IMR-90 (cell line): Measurements from ENCODE around the gene SYNPR. TPM values are rescaled to one million over a fixed set of nuclear protein-coding genes. Genes with fewer than 3 reads are reported as not detected.

Experiments used
- ATAC-seq: fragments of 200-7000 bp; cut with Tn5 transposase; 2 replicates; pipeline ENCODE4 v1.9.1; 2020; ENCODE audit warnings: low read depth, mild to moderate bottlenecking, moderate library complexity
- BruUV-seq: library from RNA; stranded (reverse); fragments of 400-500 nt; replicated peaks from 2 replicates; lab custom pipeline; 2021; lab: Mats Ljungman, UMichigan
- CTCF ChIA-PET: fragments of 300-600 bp; formaldehyde crosslinking; extraction: SDS; loops from one replicate; lab custom pipeline; 2021; ENCODE audit warnings: antibody characterized with exemption; lab: Yijun Ruan, JAX
- POLR2A ChIA-PET: fragments of 300-600 bp; sonication (Branson Sonifier 250); formaldehyde crosslinking; loops from one replicate; lab custom pipeline; 2022; ENCODE audit warnings: antibody characterized with exemption; ENCODE audit not compliant: unreplicated experiment; lab: Charles Lee
- DNase-seq: peaks from one replicate; pipeline ENCODE4 v3.0.0; 2013
- H2AFZ ChIP-seq: replicated peaks from 2 replicates; pipeline ENCODE3; 2013; ENCODE audit warnings: low read length, mild to moderate bottlenecking; ENCODE audit not compliant: poor library complexity
- H2AK5ac ChIP-seq: 2 replicates; pipeline ENCODE4 v1.6.1; 2013; ENCODE audit warnings: low read depth, low read length, inconsistent platforms
- H2AK9ac ChIP-seq: replicated peaks from 2 replicates; pipeline ENCODE3; 2013; ENCODE audit warnings: mild to moderate bottlenecking, low read depth, low read length, moderate library complexity; ENCODE audit not compliant: poor library complexity
- H2BK120ac ChIP-seq: 2 replicates; pipeline ENCODE4 v1.6.1; 2013; ENCODE audit warnings: low read depth, low read length, inconsistent platforms
- H2BK15ac ChIP-seq: 3 replicates; pipeline ENCODE4 v1.6.1; 2013; ENCODE audit warnings: low read depth, low read length, inconsistent platforms
- H2BK20ac ChIP-seq: 2 replicates; pipeline ENCODE4 v1.6.1; 2013; ENCODE audit warnings: low read depth, mild to moderate bottlenecking, inconsistent platforms, low read length, moderate library complexity
- H2BK5ac ChIP-seq: 2 replicates; pipeline ENCODE4 v1.6.1; 2013; ENCODE audit warnings: mild to moderate bottlenecking, low read depth, low read length, inconsistent platforms; ENCODE audit not compliant: poor library complexity, severe bottlenecking
- H3K14ac ChIP-seq: replicated peaks from 2 replicates; pipeline ENCODE4 v1.6.1; 2013; ENCODE audit warnings: low read depth, low read length, inconsistent platforms
- H3K18ac ChIP-seq: 2 replicates; pipeline ENCODE4 v1.6.1; 2013; ENCODE audit warnings: low read depth, low read length, control low read depth
- H3K23ac ChIP-seq: 2 replicates; pipeline ENCODE4 v1.6.1; 2013; ENCODE audit warnings: low read depth, low read length, inconsistent platforms
- H3K27ac ChIP-seq: 2 replicates; pipeline ENCODE4 v1.5.1; 2013; ENCODE audit warnings: mild to moderate bottlenecking, control low read depth, low read length; ENCODE audit not compliant: insufficient read depth
- H3K27me3 ChIP-seq: 2 replicates; pipeline ENCODE4 v1.6.1; 2013; ENCODE audit warnings: low read length; ENCODE audit not compliant: control insufficient read depth, insufficient read depth
- H3K36me3 ChIP-seq: 2 replicates; pipeline ENCODE4 v1.6.1; 2013; ENCODE audit warnings: low read length, mixed read lengths; ENCODE audit not compliant: control insufficient read depth, insufficient read depth
- H3K4ac ChIP-seq: 2 replicates; pipeline ENCODE4 v1.6.1; 2013; ENCODE audit warnings: low read depth, low read length, inconsistent platforms
- H3K4me1 ChIP-seq: 2 replicates; pipeline ENCODE4 v1.6.1; 2013; ENCODE audit warnings: low read length, mixed read lengths; ENCODE audit not compliant: control insufficient read depth, insufficient read depth
- H3K4me2 ChIP-seq: 2 replicates; pipeline ENCODE4 v1.6.1; 2013; ENCODE audit warnings: low read depth, mild to moderate bottlenecking, control low read depth, low read length, moderate library complexity
- H3K4me3 ChIP-seq: 2 replicates; pipeline ENCODE4 v1.5.1; 2013; ENCODE audit warnings: low read depth, mild to moderate bottlenecking, control low read depth, low read length, moderate library complexity; ENCODE audit not compliant: insufficient read depth
- H3K56ac ChIP-seq: 2 replicates; pipeline ENCODE4 v1.6.1; 2013; ENCODE audit warnings: low read length, inconsistent platforms; ENCODE audit not compliant: insufficient read depth; ENCODE audit errors: extremely low read depth
- H3K79me1 ChIP-seq, 2 experiments: 2 replicates each; pipeline ENCODE4 v1.6.1; 2013; ENCODE audit warnings: low read length in 2 of 2, inconsistent platforms in 1 of 2, low read depth in 1 of 2
- H3K9ac ChIP-seq: 2 replicates; pipeline ENCODE4 v1.6.1; 2013; ENCODE audit warnings: low read depth, low read length, control low read depth
- H3K9me1 ChIP-seq: 2 replicates; pipeline ENCODE4 v1.6.1; 2013; ENCODE audit warnings: low read length, inconsistent platforms; ENCODE audit not compliant: insufficient read depth
- H3K9me3 ChIP-seq: 2 replicates; pipeline ENCODE4 v1.6.1; 2013; ENCODE audit warnings: low read length; ENCODE audit not compliant: control insufficient read depth, insufficient read depth
- H4K20me1 ChIP-seq: 2 replicates; pipeline ENCODE4 v1.6.1; 2013; ENCODE audit warnings: low read length, inconsistent platforms; ENCODE audit not compliant: insufficient read depth
- H4K5ac ChIP-seq: 2 replicates; pipeline ENCODE4 v1.6.1; 2013; ENCODE audit warnings: mild to moderate bottlenecking, low read depth, low read length, control low read depth
- H4K8ac ChIP-seq, 2 experiments: 2 replicates each; pipeline ENCODE4 v1.6.1; 2013; ENCODE audit warnings: low read depth in 2 of 2, low read length in 2 of 2, control low read depth in 1 of 2, inconsistent platforms in 1 of 2
- H4K91ac ChIP-seq: 2 replicates; pipeline ENCODE4 v1.6.1; 2013; ENCODE audit warnings: low read depth, low read length, inconsistent platforms; ENCODE audit not compliant: insufficient read depth
- CEBPB ChIP-seq: IDR thresholded peaks from 2 replicates; pipeline ENCODE4 v1.6.1; 2012; ENCODE audit warnings: low read depth, low read length, improper control_type of control experiment
- CTCF ChIP-seq: conservative IDR thresholded peaks from 2 replicates; pipeline ENCODE4 v1.5.1; 2012; ENCODE audit warnings: mild to moderate bottlenecking, low read depth, low read length, improper control_type of control experiment
- MAFK ChIP-seq: IDR thresholded peaks from 2 replicates; pipeline ENCODE4 v1.6.1; 2012; ENCODE audit warnings: low read depth, low read length, improper control_type of control experiment
- MXI1 ChIP-seq: IDR thresholded peaks from 2 replicates; pipeline ENCODE4 v1.6.1; 2012; ENCODE audit warnings: low read depth, mild to moderate bottlenecking, low read length, moderate library complexity, borderline replicate concordance
- NFE2L2 ChIP-seq: fragments of 150-350 bp; IDR thresholded peaks from 2 replicates; pipeline ENCODE4 v1.6.1; 2016; ENCODE audit warnings: low read depth, mild to moderate bottlenecking, low read length
- POLR2A ChIP-seq: IDR thresholded peaks from 2 replicates; pipeline ENCODE4 v1.6.1; 2012; ENCODE audit warnings: mild to moderate bottlenecking, low read depth, low read length
- RCOR1 ChIP-seq: IDR thresholded peaks from 2 replicates; pipeline ENCODE4 v1.6.1; 2012; ENCODE audit warnings: mild to moderate bottlenecking, low read length, improper control_type of control experiment; ENCODE audit not compliant: insufficient replicate concordance
- SMC3 ChIP-seq: fragments of 150-350 bp; IDR thresholded peaks from 2 replicates; pipeline ENCODE4 v1.6.1; 2016; ENCODE audit warnings: low read depth, mild to moderate bottlenecking, antibody characterized with exemption, low read length, moderate library complexity
- USF2 ChIP-seq: fragments of 150-350 bp; IDR thresholded peaks from 2 replicates; pipeline ENCODE4 v1.6.1; 2017; ENCODE audit warnings: mild to moderate bottlenecking, antibody characterized with exemption, low read length, low read depth
- WGBS, 2 experiments: methylation state at CpG; one replicate each; pipeline versions ENCODE4 v1.1.5 to v1.1.7; 2013; ENCODE audit warnings: missing lambda C conversion rate in 2 of 2; ENCODE audit not compliant: insufficient read length in 1 of 2; ENCODE audit errors: extremely low coverage in 2 of 2; 5-methylcytosine and 5-hydroxymethylcytosine counted together
- dilution Hi-C: fragments of 300-500 bp; cut with HindIII; formaldehyde crosslinking; loops from one replicate; pipeline ENCODE4 v1.14.3; 2018; ENCODE audit warnings: low sequenced_read_pairs; ENCODE audit not compliant: unreplicated experiment
- in situ Hi-C: fragments of 300-500 bp; cut with MboI; formaldehyde crosslinking; loops from 3 replicates; pipeline ENCODE4 v1.14.3; 2019; ENCODE audit warnings: low sequenced_read_pairs, inconsistent platforms, mixed read lengths
- intact Hi-C: fragments of 100-400 bp; cut with micrococcal nuclease; formaldehyde crosslinking; loops from 2 replicates; pipeline ENCODE4 v1.10.0; 2022
- polyA plus RNA-seq, 3 experiments: library from polyadenylated mRNA; depleted of rRNA; stranded (reverse); fragments of >200 nt; gene quantifications; 2 replicates each; pipeline ENCODE4 v1.2.3, GENCODE V29; 2012; ENCODE audit warnings: low replicate concordance in 1 of 3
- total RNA-seq: library from RNA; depleted of rRNA; stranded (reverse); fragments of >200 nt; gene quantifications from 2 replicates; pipeline ENCODE4 v1.2.3, GENCODE V29; 2012

The SYNPR gene
- total and polyA plus RNA-seq, 2 of the 4 experiments (the other 2 are of a cell fraction), result not detected

- Histone ChIP-seq H4K8ac (no peak overlapping the region), H3K18ac (no peak overlapping the region), H3K23ac (no peak overlapping the region), H3K56ac (no peak overlapping the region), H2BK5ac (no peak overlapping the region), H3K4me1 (no peaks in the 10 kb centered on the region), H3K9ac (no peak overlapping the region), H2AK9ac (no peak overlapping the region), H3K4me2 (no peak overlapping the region), H3K9me3 (no peaks in the 10 kb centered on the region), H3K27ac (no peak overlapping the region), H3K14ac (no peak overlapping the region), H3K36me3 (no peaks in the 10 kb centered on the region), H2BK15ac (no peak overlapping the region), H2AK5ac (no peak overlapping the region), H2BK20ac (no peak overlapping the region), H3K4me3 (no peak overlapping the region), H3K9me1 (no peaks in the 10 kb centered on the region), H3K4ac (no peak overlapping the region), H4K91ac (no peak overlapping the region), H2AFZ (no peak overlapping the region), H3K27me3 (no peaks in the 10 kb centered on the region), H4K5ac (no peak overlapping the region), H3K79me1 (no peaks in the 10 kb centered on the region), H2BK120ac (no peak overlapping the region), H4K20me1 (no peaks in the 10 kb centered on the region)
- WGBS, 2 experiments, result no CpG with 5 or more reads among the region's 2 CpGs
- in situ Hi-C loops (no loop called here), dilution Hi-C loops (no loop called here), intact Hi-C loops (no loop called here)
- ATAC-seq (no peak), DNase-seq (no peak)
- POLR2A ChIA-PET, result no interaction called here
- TF ChIP-seq NFE2L2 (no peak), MXI1 (no peak), SMC3 (no peak), MAFK (no peak), RCOR1 (no peak), CTCF (no peak), POLR2A (no peak), USF2 (no peak), CEBPB (no peak)
- CTCF ChIA-PET, result no interaction called here
- no TSS peak for BruUV-seq
Observed at GRCh38 chr3:63309768-63310167, 31.7 kb downstream of the SYNPR start.
